Measurements from ENCODE around the gene GOLGA8N.
"Not testable (repeated sequence)": the region's sequence is repeated elsewhere in the genome, so short reads cannot be mapped to it uniquely, and the experiment has no call there.

DNA sequence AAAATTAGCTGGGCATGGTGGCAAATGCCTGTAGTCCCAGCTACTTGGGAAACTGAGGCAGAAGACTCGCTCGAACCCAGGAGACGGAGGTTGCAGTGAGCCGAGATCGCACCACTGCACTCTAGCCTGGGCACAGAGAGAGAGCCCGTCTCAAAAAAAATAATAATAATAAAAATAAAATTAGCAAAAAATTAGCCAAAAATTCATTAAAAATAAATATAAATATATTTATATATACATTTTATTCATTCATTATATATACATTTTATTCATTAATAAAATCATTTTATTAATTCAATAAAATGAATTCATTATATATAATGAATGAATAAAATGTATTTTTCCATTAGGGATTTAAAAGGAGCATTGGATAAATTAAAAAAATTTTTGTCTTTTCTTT is 31.1 kb upstream of the GOLGA8N start:
- TF ChIP-seq, protein P1, sequence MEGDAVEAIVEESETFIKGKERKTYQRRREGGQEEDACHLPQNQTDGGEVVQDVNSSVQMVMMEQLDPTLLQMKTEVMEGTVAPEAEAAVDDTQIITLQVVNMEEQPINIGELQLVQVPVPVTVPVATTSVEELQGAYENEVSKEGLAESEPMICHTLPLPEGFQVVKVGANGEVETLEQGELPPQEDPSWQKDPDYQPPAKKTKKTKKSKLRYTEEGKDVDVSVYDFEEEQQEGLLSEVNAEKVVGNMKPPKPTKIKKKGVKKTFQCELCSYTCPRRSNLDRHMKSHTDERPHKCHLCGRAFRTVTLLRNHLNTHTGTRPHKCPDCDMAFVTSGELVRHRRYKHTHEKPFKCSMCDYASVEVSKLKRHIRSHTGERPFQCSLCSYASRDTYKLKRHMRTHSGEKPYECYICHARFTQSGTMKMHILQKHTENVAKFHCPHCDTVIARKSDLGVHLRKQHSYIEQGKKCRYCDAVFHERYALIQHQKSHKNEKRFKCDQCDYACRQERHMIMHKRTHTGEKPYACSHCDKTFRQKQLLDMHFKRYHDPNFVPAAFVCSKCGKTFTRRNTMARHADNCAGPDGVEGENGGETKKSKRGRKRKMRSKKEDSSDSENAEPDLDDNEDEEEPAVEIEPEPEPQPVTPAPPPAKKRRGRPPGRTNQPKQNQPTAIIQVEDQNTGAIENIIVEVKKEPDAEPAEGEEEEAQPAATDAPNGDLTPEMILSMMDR (IDR thresholded peaks at IDR 0.05) = not testable (repeated sequence)
- TF ChIP-seq POLR2AphosphoS5 (IDR thresholded peaks at IDR 0.05; ENCODE audit: insufficient read depth in 1 of 2, low read depth in 1 of 2); POLR2A (IDR thresholded peaks at IDR 0.05): not testable (repeated sequence)

Data from vagina (tissue), 2 donors.